ENCODE data around the gene SNAPC4.

The SNAPC4 gene

DNA sequence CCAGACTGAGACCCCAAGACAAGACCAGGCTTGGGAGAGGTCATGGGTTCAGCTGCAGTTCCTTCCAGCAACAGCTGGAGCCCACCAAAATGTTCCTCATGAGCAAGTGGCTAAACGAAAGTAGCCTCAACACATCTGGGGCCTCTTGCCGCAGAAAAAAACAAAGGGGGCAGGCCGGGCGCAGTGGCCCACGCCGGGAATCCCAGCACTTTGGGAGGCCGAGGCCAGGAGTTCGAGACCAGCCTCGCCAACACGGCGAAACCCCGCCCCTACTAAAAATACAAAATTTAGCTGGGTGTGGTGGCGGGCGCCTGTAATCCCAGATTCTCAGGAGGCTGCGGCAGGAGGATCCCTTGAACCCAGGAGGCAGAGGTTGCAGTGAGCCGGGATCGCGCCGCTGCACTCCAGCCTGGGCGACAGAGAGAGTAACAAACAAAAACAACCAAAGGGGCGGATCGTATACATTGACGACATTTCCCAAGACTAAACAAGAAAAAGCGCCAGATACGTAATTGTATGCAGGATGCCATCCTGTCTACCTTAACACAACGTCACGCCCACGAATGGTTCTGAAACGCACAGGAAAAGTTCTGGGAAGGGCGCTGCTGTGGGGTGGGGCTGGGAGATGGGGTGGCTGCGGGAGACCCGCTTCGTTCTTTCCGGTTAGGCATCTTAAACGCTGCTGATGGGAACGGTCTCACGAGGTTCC is 38.0 kb upstream of the SNAPC4 start:
- TF ChIP-seq, protein P1, sequence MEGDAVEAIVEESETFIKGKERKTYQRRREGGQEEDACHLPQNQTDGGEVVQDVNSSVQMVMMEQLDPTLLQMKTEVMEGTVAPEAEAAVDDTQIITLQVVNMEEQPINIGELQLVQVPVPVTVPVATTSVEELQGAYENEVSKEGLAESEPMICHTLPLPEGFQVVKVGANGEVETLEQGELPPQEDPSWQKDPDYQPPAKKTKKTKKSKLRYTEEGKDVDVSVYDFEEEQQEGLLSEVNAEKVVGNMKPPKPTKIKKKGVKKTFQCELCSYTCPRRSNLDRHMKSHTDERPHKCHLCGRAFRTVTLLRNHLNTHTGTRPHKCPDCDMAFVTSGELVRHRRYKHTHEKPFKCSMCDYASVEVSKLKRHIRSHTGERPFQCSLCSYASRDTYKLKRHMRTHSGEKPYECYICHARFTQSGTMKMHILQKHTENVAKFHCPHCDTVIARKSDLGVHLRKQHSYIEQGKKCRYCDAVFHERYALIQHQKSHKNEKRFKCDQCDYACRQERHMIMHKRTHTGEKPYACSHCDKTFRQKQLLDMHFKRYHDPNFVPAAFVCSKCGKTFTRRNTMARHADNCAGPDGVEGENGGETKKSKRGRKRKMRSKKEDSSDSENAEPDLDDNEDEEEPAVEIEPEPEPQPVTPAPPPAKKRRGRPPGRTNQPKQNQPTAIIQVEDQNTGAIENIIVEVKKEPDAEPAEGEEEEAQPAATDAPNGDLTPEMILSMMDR (IDR thresholded peaks at IDR 0.05) = no peak

- TF ChIP-seq, protein P1 (IDR thresholded peaks at IDR 0.05) = no peak
These were observed 37.5 kb upstream of the SNAPC4 start for GRCh38 chr9:136437430-136437829.

GRCh38 chr9:136436055-136436634 is 36.2 kb upstream of the SNAPC4 start:
- TF ChIP-seq, protein P1 (IDR thresholded peaks at IDR 0.05) = no peak

DNA sequence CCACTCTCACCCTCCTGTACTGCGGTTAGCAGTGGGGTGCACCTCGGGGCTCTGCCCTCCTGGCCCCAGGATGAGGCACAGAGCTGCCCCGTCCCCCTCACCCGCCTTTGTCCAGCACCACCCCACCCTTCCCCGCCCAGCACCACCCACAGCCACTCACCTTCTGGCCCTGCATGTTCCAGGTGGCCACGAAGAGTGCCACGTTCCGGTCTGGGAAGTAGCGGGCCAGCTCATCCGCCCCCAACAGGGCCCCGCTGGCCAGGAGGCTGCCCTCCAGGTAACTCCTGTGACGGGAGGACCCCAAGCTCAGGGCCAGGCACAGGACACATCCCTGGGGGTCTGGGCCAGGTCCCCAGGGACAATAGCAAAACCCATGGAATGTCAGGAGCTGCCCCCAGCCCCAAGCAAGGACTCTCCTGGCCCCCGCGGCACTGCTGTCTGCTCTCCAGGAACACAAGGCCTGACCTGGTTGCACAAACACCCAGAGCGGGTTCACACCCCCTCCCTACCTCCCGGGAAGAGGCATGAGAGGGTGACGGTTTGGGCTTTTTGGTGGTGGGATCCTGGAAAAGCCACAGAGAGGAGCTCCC is 34.7 kb upstream of the SNAPC4 start:
- TF ChIP-seq, protein P1 (IDR thresholded peaks at IDR 0.05) = no peak

DNA sequence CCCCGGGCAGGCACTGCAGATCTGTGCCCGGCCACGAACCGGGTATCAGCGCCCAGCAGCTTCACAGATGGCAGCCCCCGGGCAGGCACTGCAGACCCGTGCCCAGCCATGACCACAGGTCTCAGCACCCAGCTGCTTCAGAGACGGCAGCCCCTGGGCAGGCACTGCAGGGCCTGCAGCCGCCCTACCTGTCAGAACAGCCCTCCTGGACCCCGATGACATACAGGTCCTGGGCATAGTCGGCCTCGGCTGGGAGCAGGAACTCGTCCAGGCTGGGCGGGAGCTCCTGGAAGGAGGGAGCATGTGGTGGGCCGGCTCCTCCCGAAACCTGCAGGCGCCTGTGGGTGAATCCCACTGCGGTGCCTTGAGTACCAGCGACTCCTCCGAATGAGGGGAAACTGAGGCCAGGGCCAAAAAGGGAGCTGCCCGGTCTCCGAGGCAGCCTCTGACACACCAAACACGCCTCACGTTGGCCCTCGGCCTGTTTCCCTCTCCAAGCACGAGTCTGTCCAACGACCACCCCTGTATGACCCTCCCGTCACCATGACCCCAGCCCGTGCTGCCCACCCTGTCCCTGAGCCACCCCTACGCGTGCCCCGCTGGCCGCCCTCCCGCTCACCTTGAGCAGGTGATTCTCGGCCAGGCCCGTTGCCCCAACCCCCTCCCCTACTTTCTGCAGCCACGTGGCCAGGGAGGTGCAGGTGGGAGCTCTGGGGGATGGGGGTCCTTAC is 34.0 kb upstream of the SNAPC4 start:
- TF ChIP-seq, protein P1 (IDR thresholded peaks at IDR 0.05) = no peak

- TF ChIP-seq, protein P1 (IDR thresholded peaks at IDR 0.05) = no peak
These were observed 33.2 kb upstream of the SNAPC4 start for GRCh38 chr9:136433043-136433715.

- TF ChIP-seq, protein P1 (IDR thresholded peaks at IDR 0.05) = no peak
These were observed 32.6 kb upstream of the SNAPC4 start for GRCh38 chr9:136432591-136432990.

Measured in LNCAP (cell line).